ENCODE results near the gene JAKMIP1. TPM values are rescaled to one million over a fixed set of nuclear protein-coding genes. Genes with fewer than 3 reads are reported as not detected.

JAKMIP1 gene
- total and polyA plus RNA-seq, 5 donors from 2014 or later: 18.7 to 39.7 (median 32.6) TPM

- no peaks in the 10 kb centered on the region for H3K9me3 Mint-ChIP-seq
- no peaks in the 10 kb centered on the region for H3K27me3 ChIP-seq (ENCODE audit: control insufficient read depth, insufficient read depth, low read length)
- H3K36me3 ChIP-seq (ENCODE audit: control insufficient read depth, insufficient read depth, low read length): peaks cover 42% of the 10 kb centered on the region
- H3K27me3 Mint-ChIP-seq: no peaks in the 10 kb centered on the region
- peak overlapping the region in 1 of 4 donors; percentile 21 for H3K4me3 Mint-ChIP-seq
- H3K4me1 Mint-ChIP-seq: peaks cover 4 to 12% (median 7%) of the 10 kb centered on the region in 4 donors
- ATAC-seq (ENCODE audit: low read depth in 2 of 2) (no peak), DNase-seq (no peak)
- no peaks in the 10 kb centered on the region for H3K4me1 ChIP-seq (ENCODE audit: control insufficient read depth, insufficient read depth, low read length, poor library complexity, severe bottlenecking)
- H3K27ac ChIP-seq (ENCODE audit: insufficient read depth, low read length, poor library complexity, severe bottlenecking): no peak overlapping the region
- peaks cover 3% of the 10 kb centered on the region for H3K36me3 Mint-ChIP-seq
- no peaks in the 10 kb centered on the region for H3K9me3 ChIP-seq (ENCODE audit: control insufficient read depth in 2 of 2, low read length in 2 of 2)
- no peak overlapping the region for H3K27ac Mint-ChIP-seq
- no peak overlapping the region for H3K4me3 ChIP-seq (ENCODE audit: low read depth, low read length)
Measured at GRCh38 chr4:6110681-6111353, 89.5 kb downstream of the JAKMIP1 start.

- no peak overlapping the region for H3K27ac ChIP-seq (ENCODE audit: insufficient read depth, low read length, poor library complexity, severe bottlenecking)
- peaks cover 3% of the 10 kb centered on the region for H3K36me3 Mint-ChIP-seq
- H3K9me3 ChIP-seq (ENCODE audit: control insufficient read depth in 2 of 2, low read length in 2 of 2): no peaks in the 10 kb centered on the region
- no peaks in the 10 kb centered on the region for H3K9me3 Mint-ChIP-seq
- H3K27me3 Mint-ChIP-seq: no peaks in the 10 kb centered on the region
- no peaks in the 10 kb centered on the region for H3K4me1 ChIP-seq (ENCODE audit: control insufficient read depth, insufficient read depth, low read length, poor library complexity, severe bottlenecking)
- H3K4me1 Mint-ChIP-seq: peaks cover 4 to 11% (median 6%) of the 10 kb centered on the region in 4 donors
- H3K4me3 Mint-ChIP-seq: no peak overlapping the region
- DNase-seq: no peak
- H3K4me3 ChIP-seq (ENCODE audit: low read depth, low read length): no peak overlapping the region
- H3K27ac Mint-ChIP-seq: no peak overlapping the region
- no peaks in the 10 kb centered on the region for H3K27me3 ChIP-seq (ENCODE audit: control insufficient read depth, insufficient read depth, low read length)
- peaks cover 45% of the 10 kb centered on the region for H3K36me3 ChIP-seq (ENCODE audit: control insufficient read depth, insufficient read depth, low read length)
- ATAC-seq (ENCODE audit: low read depth in 2 of 2): no peak
Measured at GRCh38 chr4:6109842-6110560, 90.3 kb downstream of the JAKMIP1 start.

GRCh38 chr4:6107886-6108285, 92.5 kb downstream of the JAKMIP1 start:
- Mint-ChIP-seq H3K9me3 (no peaks in the 10 kb centered on the region), H3K4me3 (no peak overlapping the region), H3K27ac (no peak overlapping the region), H3K27me3 (no peaks in the 10 kb centered on the region), H3K4me1 (no peaks in the 10 kb centered on the region), H3K36me3 (no peaks in the 10 kb centered on the region)
- ATAC-seq (ENCODE audit: low read depth in 2 of 2) (no peak), DNase-seq (no peak)
- no peaks in the 10 kb centered on the region for H3K4me1 ChIP-seq (ENCODE audit: control insufficient read depth, insufficient read depth, low read length, poor library complexity, severe bottlenecking)
- no peaks in the 10 kb centered on the region for H3K9me3 ChIP-seq (ENCODE audit: control insufficient read depth in 2 of 2, low read length in 2 of 2)
- no peak overlapping the region for H3K27ac ChIP-seq (ENCODE audit: insufficient read depth, low read length, poor library complexity, severe bottlenecking)
- H3K36me3 ChIP-seq (ENCODE audit: control insufficient read depth, insufficient read depth, low read length): peaks cover 54% of the 10 kb centered on the region
- H3K27me3 ChIP-seq (ENCODE audit: control insufficient read depth, insufficient read depth, low read length): no peaks in the 10 kb centered on the region
- no peak overlapping the region for H3K4me3 ChIP-seq (ENCODE audit: low read depth, low read length)

- Mint-ChIP-seq H3K36me3 (no peaks in the 10 kb centered on the region), H3K9me3 (no peaks in the 10 kb centered on the region), H3K4me1 (no peaks in the 10 kb centered on the region), H3K4me3 (no peak overlapping the region), H3K27ac (no peak overlapping the region), H3K27me3 (no peaks in the 10 kb centered on the region)
- DNase-seq: no peak
- ATAC-seq (ENCODE audit: low read depth in 2 of 2): no peak
- H3K36me3 ChIP-seq (ENCODE audit: control insufficient read depth, insufficient read depth, low read length): peaks cover 48% of the 10 kb centered on the region
- H3K4me3 ChIP-seq (ENCODE audit: low read depth, low read length): no peak overlapping the region
- H3K27ac ChIP-seq (ENCODE audit: insufficient read depth, low read length, poor library complexity, severe bottlenecking): no peak overlapping the region
- no peaks in the 10 kb centered on the region for H3K9me3 ChIP-seq (ENCODE audit: control insufficient read depth in 2 of 2, low read length in 2 of 2)
- H3K27me3 ChIP-seq (ENCODE audit: control insufficient read depth, insufficient read depth, low read length): no peaks in the 10 kb centered on the region
- H3K4me1 ChIP-seq (ENCODE audit: control insufficient read depth, insufficient read depth, low read length, poor library complexity, severe bottlenecking): no peaks in the 10 kb centered on the region
Measured at GRCh38 chr4:6107114-6107791, 93.1 kb downstream of the JAKMIP1 start.

GRCh38 chr4:6106156-6106555, 94.2 kb downstream of the JAKMIP1 start:
- H3K36me3 Mint-ChIP-seq: no peaks in the 10 kb centered on the region
- Histone ChIP-seq H3K27ac (ENCODE audit: insufficient read depth, low read length, poor library complexity, severe bottlenecking) (no peak overlapping the region), H3K36me3 (ENCODE audit: control insufficient read depth, insufficient read depth, low read length) (peaks cover 44% of the 10 kb centered on the region), H3K4me1 (ENCODE audit: control insufficient read depth, insufficient read depth, low read length, poor library complexity, severe bottlenecking) (no peaks in the 10 kb centered on the region), H3K9me3 (ENCODE audit: control insufficient read depth in 2 of 2, low read length in 2 of 2) (no peaks in the 10 kb centered on the region), H3K27me3 (ENCODE audit: control insufficient read depth, insufficient read depth, low read length) (no peaks in the 10 kb centered on the region), H3K4me3 (ENCODE audit: low read depth, low read length) (no peak overlapping the region)
- no peaks in the 10 kb centered on the region for H3K27me3 Mint-ChIP-seq
- DNase-seq (no peak), ATAC-seq (ENCODE audit: low read depth in 2 of 2) (no peak)
- H3K4me1 Mint-ChIP-seq: no peaks in the 10 kb centered on the region
- no peak overlapping the region for H3K27ac Mint-ChIP-seq
- H3K4me3 Mint-ChIP-seq: no peak overlapping the region
- no peaks in the 10 kb centered on the region for H3K9me3 Mint-ChIP-seq

GRCh38 chr4:6105311-6105911, 94.9 kb downstream of the JAKMIP1 start:
- H3K36me3 Mint-ChIP-seq: peaks cover 3% of the 10 kb centered on the region
- no peak overlapping the region for H3K27ac Mint-ChIP-seq
- no peaks in the 10 kb centered on the region for H3K9me3 Mint-ChIP-seq
- H3K4me1 Mint-ChIP-seq: no peaks in the 10 kb centered on the region
- no peak overlapping the region for H3K4me3 Mint-ChIP-seq
- Histone ChIP-seq H3K27ac (ENCODE audit: insufficient read depth, low read length, poor library complexity, severe bottlenecking) (no peak overlapping the region), H3K27me3 (ENCODE audit: control insufficient read depth, insufficient read depth, low read length) (no peaks in the 10 kb centered on the region), H3K4me1 (ENCODE audit: control insufficient read depth, insufficient read depth, low read length, poor library complexity, severe bottlenecking) (no peaks in the 10 kb centered on the region), H3K36me3 (ENCODE audit: control insufficient read depth, insufficient read depth, low read length) (peaks cover 43% of the 10 kb centered on the region), H3K9me3 (ENCODE audit: control insufficient read depth in 2 of 2, low read length in 2 of 2) (no peaks in the 10 kb centered on the region), H3K4me3 (ENCODE audit: low read depth, low read length) (no peak overlapping the region)
- no peaks in the 10 kb centered on the region for H3K27me3 Mint-ChIP-seq
- DNase-seq: no peak
- ATAC-seq (ENCODE audit: low read depth in 2 of 2): no peak

GRCh38 chr4:6104541-6105130, 95.7 kb downstream of the JAKMIP1 start:
- Histone ChIP-seq H3K9me3 (ENCODE audit: control insufficient read depth in 2 of 2, low read length in 2 of 2) (no peaks in the 10 kb centered on the region), H3K4me1 (ENCODE audit: control insufficient read depth, insufficient read depth, low read length, poor library complexity, severe bottlenecking) (no peaks in the 10 kb centered on the region), H3K27me3 (ENCODE audit: control insufficient read depth, insufficient read depth, low read length) (no peaks in the 10 kb centered on the region), H3K36me3 (ENCODE audit: control insufficient read depth, insufficient read depth, low read length) (peaks cover 39% of the 10 kb centered on the region), H3K4me3 (ENCODE audit: low read depth, low read length) (no peak overlapping the region), H3K27ac (ENCODE audit: insufficient read depth, low read length, poor library complexity, severe bottlenecking) (no peak overlapping the region)
- ATAC-seq (ENCODE audit: low read depth in 2 of 2) (no peak), DNase-seq (no peak)
- Mint-ChIP-seq H3K36me3 (peaks cover 3% of the 10 kb centered on the region), H3K27ac (no peak overlapping the region), H3K27me3 (no peaks in the 10 kb centered on the region), H3K4me1 (no peaks in the 10 kb centered on the region), H3K4me3 (no peak overlapping the region), H3K9me3 (no peaks in the 10 kb centered on the region)
